ENCODE results near the gene KIAA2012.

KIAA2012 gene

DNA sequence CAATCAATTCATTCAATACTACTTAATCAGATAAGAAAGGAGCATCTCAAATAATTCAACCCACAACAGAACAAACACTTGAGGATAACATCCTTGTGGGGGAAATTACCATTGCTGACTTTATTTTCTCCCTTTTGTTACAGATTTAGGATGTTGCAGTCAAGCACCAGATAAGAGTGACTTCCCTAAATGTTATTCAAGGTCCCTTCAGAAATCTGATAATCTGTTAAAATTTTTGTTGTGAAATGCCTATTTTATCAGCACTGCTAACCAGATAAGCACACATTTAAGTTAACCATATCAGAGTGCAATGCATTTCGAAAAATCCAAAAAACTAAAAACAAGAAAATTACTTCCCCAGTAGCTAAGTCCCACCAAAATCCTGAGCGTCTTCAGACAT is 131.8 kb downstream of the KIAA2012 start:
- 0 out of 2 replicates have a peak, but pooled peaks cover 4% of the 10 kb centered on the region for H3F3A ChIP-seq (ENCODE audit: control insufficient read depth, insufficient read depth)
- no peak for TF ChIP-seq EZH2phosphoT487 (IDR thresholded peaks at IDR 0.05; ENCODE audit: borderline replicate concordance, low read length)
- TF ChIP-seq, protein P1, sequence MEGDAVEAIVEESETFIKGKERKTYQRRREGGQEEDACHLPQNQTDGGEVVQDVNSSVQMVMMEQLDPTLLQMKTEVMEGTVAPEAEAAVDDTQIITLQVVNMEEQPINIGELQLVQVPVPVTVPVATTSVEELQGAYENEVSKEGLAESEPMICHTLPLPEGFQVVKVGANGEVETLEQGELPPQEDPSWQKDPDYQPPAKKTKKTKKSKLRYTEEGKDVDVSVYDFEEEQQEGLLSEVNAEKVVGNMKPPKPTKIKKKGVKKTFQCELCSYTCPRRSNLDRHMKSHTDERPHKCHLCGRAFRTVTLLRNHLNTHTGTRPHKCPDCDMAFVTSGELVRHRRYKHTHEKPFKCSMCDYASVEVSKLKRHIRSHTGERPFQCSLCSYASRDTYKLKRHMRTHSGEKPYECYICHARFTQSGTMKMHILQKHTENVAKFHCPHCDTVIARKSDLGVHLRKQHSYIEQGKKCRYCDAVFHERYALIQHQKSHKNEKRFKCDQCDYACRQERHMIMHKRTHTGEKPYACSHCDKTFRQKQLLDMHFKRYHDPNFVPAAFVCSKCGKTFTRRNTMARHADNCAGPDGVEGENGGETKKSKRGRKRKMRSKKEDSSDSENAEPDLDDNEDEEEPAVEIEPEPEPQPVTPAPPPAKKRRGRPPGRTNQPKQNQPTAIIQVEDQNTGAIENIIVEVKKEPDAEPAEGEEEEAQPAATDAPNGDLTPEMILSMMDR (IDR thresholded peaks at IDR 0.05; ENCODE audit: low read depth, low read length, poor library complexity, severe bottlenecking), result no peak

DNA sequence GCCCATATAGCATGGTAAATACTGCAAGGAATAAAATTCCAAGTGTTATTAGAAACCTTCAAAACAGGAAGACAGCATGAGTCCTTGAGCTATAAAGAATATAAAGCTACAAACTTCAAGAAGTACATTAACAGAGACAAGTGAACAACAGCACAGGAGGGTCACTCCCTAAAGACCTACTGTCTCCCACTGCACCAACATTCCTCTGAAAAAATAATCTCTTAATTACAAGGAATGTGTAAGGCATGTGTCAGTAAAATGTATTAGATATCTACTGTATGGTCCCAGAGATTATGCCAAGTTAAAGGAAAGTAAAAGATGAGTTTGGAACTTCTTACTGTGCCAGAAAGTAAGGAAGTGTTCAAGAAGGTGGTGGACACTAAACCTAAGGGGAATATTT is 135.5 kb downstream of the KIAA2012 start:
- H3K27me3 ChIP-seq (ENCODE audit: control insufficient read depth, low read length), result no peaks in the 10 kb centered on the region

More for the DNA sequence above, 131.8 kb downstream of the KIAA2012 start:
- no peaks in the 10 kb centered on the region for H4K20me1 ChIP-seq (ENCODE audit: control insufficient read depth, insufficient read depth, low read depth, low read length)
- no peaks in the 10 kb centered on the region for H3K9me3 ChIP-seq (ENCODE audit: control insufficient read depth, insufficient read depth, low read length)
- peaks cover 30% of the 10 kb centered on the region for H3K36me3 ChIP-seq (ENCODE audit: control insufficient read depth, low read length)
- H3K27ac ChIP-seq (ENCODE audit: low read depth, low read length), result no peak overlapping the region
- H3K9me2 ChIP-seq (replicated peaks; ENCODE audit: control insufficient read depth, low read length), result no peaks in the 10 kb centered on the region
- H3K4me2 ChIP-seq (ENCODE audit: low read length), result no peak overlapping the region
- no peaks in the 10 kb centered on the region for H3K79me2 ChIP-seq (ENCODE audit: control insufficient read depth, low read length)
- no peaks in the 10 kb centered on the region for H3K27me3 ChIP-seq (ENCODE audit: control insufficient read depth, low read length)
- no peak overlapping the region for H3K4me3 ChIP-seq (ENCODE audit: low read length)
- peaks cover 7% of the 10 kb centered on the region for H3K4me1 ChIP-seq (ENCODE audit: control insufficient read depth, low read length)

DNA sequence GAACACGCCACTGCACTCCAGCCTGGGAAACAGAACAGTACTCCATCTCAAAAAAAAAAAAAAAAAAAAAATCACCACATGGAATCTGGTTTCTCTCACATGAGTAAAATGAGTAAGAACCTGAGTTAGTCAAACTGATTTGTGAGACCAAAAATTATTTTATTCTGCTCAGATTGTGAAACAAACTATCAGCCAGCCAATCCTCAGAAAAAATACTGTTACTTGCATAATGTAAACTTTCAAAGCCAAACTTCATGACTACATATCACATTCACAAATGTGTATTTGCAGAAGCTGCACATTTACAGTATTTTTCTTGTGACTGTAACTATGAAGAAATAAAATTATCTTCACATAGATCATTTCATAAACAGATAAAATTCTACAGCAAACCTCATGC is 142.1 kb downstream of the KIAA2012 start:
- Histone ChIP-seq H3K9me2 (replicated peaks; ENCODE audit: control insufficient read depth, low read length) (no peaks in the 10 kb centered on the region), H4K20me1 (ENCODE audit: control insufficient read depth, insufficient read depth, low read depth, low read length) (0 out of 2 replicates have a peak, but pooled peaks cover 3% of the 10 kb centered on the region), H3F3A (ENCODE audit: control insufficient read depth, insufficient read depth) (no peaks in the 10 kb centered on the region; the same call in 1 of the 2 replicates), H3K4me3 (ENCODE audit: low read length) (no peak overlapping the region), H3K4me2 (ENCODE audit: low read length) (no peak overlapping the region), H3K27me3 (ENCODE audit: control insufficient read depth, low read length) (no peaks in the 10 kb centered on the region), H3K36me3 (ENCODE audit: control insufficient read depth, low read length) (peaks cover 49% of the 10 kb centered on the region), H3K27ac (ENCODE audit: low read depth, low read length) (no peak overlapping the region), H3K9me3 (ENCODE audit: control insufficient read depth, insufficient read depth, low read length) (no peaks in the 10 kb centered on the region), H3K79me2 (ENCODE audit: control insufficient read depth, low read length) (peaks cover 52% of the 10 kb centered on the region), H3K4me1 (ENCODE audit: control insufficient read depth, low read length) (no peaks in the 10 kb centered on the region)
- TF ChIP-seq, protein P1 (IDR thresholded peaks at IDR 0.05; ENCODE audit: low read depth, low read length, poor library complexity, severe bottlenecking), result no peak
- no peak for TF ChIP-seq EZH2phosphoT487 (IDR thresholded peaks at IDR 0.05; ENCODE audit: borderline replicate concordance, low read length)

More for the DNA sequence above, 135.5 kb downstream of the KIAA2012 start:
- Histone ChIP-seq H3K4me2 (ENCODE audit: low read length) (no peak overlapping the region), H3K36me3 (ENCODE audit: control insufficient read depth, low read length) (peaks cover 52% of the 10 kb centered on the region), H3K79me2 (ENCODE audit: control insufficient read depth, low read length) (peaks cover 10% of the 10 kb centered on the region; the same call in 1 of the 2 replicates), H3K4me3 (ENCODE audit: low read length) (no peak overlapping the region), H4K20me1 (ENCODE audit: control insufficient read depth, insufficient read depth, low read depth, low read length) (no peaks in the 10 kb centered on the region), H3F3A (ENCODE audit: control insufficient read depth, insufficient read depth) (peaks cover 4% of the 10 kb centered on the region; the same call in 1 of the 2 replicates), H3K4me1 (ENCODE audit: control insufficient read depth, low read length) (peaks cover 7% of the 10 kb centered on the region), H3K9me3 (ENCODE audit: control insufficient read depth, insufficient read depth, low read length) (no peaks in the 10 kb centered on the region), H3K27ac (ENCODE audit: low read depth, low read length) (no peak overlapping the region), H3K9me2 (replicated peaks; ENCODE audit: control insufficient read depth, low read length) (no peaks in the 10 kb centered on the region)
- TF ChIP-seq EZH2phosphoT487 (IDR thresholded peaks at IDR 0.05; ENCODE audit: borderline replicate concordance, low read length), result no peak
- TF ChIP-seq, protein P1 (IDR thresholded peaks at IDR 0.05; ENCODE audit: low read depth, low read length, poor library complexity, severe bottlenecking), result no peak
